ENCODE measurements around the gene RET. TPM values are rescaled to one million over a fixed set of nuclear protein-coding genes. Genes with fewer than 3 reads are reported as not detected.
A peak's percentile ranks its signal among the peaks of the same experiment; 100 is the strongest.

The RET gene
- total RNA-seq, 2 experiments from 2014 or later: 0.22 TPM; not detected in 1

DNA sequence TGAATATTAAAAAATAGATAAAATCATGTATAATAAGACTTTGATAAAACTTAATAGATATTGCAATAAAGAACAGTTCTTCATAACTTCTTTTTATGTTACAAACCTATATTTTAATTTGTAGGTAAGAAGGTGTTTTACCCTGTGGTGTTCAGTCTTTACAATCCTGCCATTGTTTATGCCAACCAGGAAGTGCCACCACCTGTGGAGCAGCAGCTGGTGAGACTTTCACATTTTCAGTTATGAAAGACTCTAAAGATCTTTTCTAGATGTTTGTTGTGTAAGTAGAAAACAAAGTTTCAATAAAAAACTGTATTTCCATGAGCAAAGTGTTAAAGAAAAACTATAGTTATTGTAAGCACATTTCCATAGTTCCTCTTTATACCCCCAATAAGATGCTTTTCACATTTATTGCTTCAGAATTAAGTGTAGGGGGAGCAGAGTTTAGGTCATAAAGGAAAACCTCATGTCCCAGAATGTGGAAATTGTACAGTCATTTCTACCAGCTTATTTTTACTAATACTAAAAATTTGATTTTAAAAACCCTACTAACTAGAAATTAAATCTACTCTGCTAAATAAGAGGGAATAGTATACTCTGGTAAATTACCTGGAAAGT lies 90.1 kb downstream of the RET start:
- POLR2A ChIA-PET: interaction anchor here (0.6 kb wide), 1 partner anchor 53 kb away, joined by 3 read pairs; no protein-coding TSS in a partner anchor
- H3K4me3 Mint-ChIP-seq: no peak overlapping the region
- DNase-seq (no peak), ATAC-seq (ENCODE audit: low read depth) (no peak)
- H3K27me3 Mint-ChIP-seq: no peaks in the 10 kb centered on the region
- peaks cover 36% of the 10 kb centered on the region for H3K36me3 Mint-ChIP-seq
- H3K9me3 Mint-ChIP-seq: no peaks in the 10 kb centered on the region
- H3K27ac Mint-ChIP-seq: no peak overlapping the region
- peaks cover 16% of the 10 kb centered on the region for H3K4me1 Mint-ChIP-seq

DNA sequence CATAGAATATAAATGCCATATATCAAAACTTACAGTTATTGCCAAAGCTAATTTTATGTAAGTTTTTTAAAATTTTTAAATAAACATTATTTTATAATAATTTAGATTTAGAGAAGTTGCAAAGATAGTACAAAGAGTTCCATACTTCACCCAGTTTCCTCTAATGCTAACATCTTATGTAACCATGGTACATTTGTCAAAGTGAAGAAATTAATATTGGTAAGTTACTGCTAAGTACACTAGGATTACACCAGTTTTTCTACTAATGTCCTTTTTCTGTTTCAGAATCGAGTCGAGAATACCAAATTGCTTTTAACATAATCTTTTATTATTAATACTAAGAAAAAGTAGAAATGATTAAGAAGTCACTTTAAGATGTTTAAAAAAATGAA lies 90.6 kb downstream of the RET start:
- H3K9me3 Mint-ChIP-seq: no peaks in the 10 kb centered on the region
- no peak for DNase-seq
- no peak overlapping the region for H3K4me3 Mint-ChIP-seq
- H3K4me1 Mint-ChIP-seq: peaks cover 14% of the 10 kb centered on the region
- H3K27me3 Mint-ChIP-seq: no peaks in the 10 kb centered on the region
- no peak overlapping the region for H3K27ac Mint-ChIP-seq
- peaks cover 38% of the 10 kb centered on the region for H3K36me3 Mint-ChIP-seq
- POLR2A ChIA-PET: no interaction called here
- no peak for ATAC-seq (ENCODE audit: low read depth)

DNA sequence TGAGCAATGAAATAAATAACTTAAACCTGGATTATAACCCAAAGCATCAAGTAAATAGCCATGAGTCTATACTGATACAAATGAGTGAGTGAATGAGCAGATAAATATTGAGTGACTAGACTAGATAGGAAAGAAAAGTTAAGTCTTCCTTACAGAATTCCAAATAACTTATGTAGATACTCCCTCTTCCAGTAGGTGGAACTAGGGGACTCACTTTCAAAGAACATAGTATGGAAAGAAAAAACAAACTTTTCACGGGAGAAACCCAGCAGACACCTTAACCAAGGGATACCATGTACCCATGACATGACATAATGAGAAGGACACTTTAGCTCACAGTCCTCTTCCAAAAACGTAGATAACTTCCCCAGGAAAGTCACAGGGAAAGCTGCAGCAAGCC lies 93.6 kb downstream of the RET start:
- Mint-ChIP-seq H3K27me3 (no peaks in the 10 kb centered on the region), H3K9me3 (no peaks in the 10 kb centered on the region), H3K4me3 (no peak overlapping the region), H3K36me3 (peaks cover 43% of the 10 kb centered on the region), H3K27ac (no peak overlapping the region), H3K4me1 (peaks cover 14% of the 10 kb centered on the region)
- no peak for ATAC-seq (ENCODE audit: low read depth)
- POLR2A ChIA-PET: no interaction called here
- no peak for DNase-seq

DNA sequence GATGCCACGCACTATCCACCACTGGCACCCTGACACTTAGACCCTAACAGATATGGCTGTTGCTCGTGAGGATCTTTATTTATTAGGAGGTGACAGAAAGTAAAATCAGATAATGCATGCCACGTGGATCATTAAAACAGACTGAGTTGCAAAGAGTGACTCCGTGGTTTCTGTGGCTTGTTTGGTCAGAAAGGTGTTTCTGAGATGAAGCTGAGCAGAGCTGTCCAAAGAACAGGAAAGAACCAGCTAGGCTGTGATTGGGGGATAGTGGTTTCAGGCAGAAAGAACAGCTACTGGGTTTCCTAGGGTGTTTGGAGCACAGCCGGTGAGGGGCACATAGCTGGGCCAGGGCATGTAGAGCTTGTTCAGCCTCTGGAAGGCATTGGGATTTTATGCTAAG lies 95.8 kb downstream of the RET start:
- no peak for DNase-seq

DNA sequence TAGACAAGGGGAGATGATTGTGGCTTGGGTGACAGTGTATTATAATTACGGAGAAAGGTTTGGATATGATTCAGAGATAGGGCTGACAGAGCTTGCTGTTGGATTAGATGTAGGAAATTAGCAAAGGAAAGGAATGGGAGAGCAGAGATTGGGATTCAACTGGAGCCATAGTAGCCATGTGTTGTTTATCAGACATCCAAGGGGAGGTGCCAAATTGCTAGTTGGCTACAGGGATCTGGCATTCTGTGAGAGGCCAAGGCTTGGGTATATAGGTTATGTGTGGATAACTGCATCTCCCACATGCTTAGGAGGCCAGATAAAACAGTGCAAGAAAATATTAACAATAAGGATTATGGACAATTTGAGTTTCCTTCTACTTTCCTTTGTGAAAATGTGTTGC lies 96.3 kb downstream of the RET start:
- POLR2A ChIA-PET: no interaction called here

More for the DNA sequence above, 95.8 kb downstream of the RET start:
- H3K27me3 Mint-ChIP-seq: no peaks in the 10 kb centered on the region
- H3K9me3 Mint-ChIP-seq: no peaks in the 10 kb centered on the region
- H3K4me1 Mint-ChIP-seq: peaks cover 12% of the 10 kb centered on the region
- ATAC-seq (ENCODE audit: low read depth): no peak
- H3K4me3 Mint-ChIP-seq: no peak overlapping the region
- POLR2A ChIA-PET: no interaction called here
- no peak overlapping the region for H3K27ac Mint-ChIP-seq
- H3K36me3 Mint-ChIP-seq: peaks cover 57% of the 10 kb centered on the region

DNA sequence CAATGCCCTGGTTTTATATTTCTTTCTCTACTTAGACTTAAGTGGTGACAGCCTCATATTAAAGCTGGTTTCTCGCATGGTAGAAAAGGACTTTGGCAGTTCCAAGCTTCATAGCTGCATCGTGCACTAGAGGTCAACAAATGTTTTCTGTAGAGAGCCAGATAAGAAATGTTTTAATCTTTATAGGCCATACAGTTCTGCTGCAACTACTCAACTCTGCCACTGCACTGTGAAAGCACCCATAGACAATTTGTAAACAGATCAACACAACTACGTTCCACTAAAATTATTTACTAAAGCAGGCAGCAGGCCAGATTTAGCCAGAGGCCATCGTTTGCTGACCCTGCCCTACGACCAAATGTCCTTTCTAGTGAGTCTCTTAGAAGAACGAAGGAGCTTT lies 98.1 kb downstream of the RET start:
- peaks cover 2% of the 10 kb centered on the region for H3K9me3 Mint-ChIP-seq
- DNase-seq (no peak), ATAC-seq (ENCODE audit: low read depth) (no peak)
- no peak overlapping the region for H3K27ac Mint-ChIP-seq
- H3K4me1 Mint-ChIP-seq: peaks cover 12% of the 10 kb centered on the region
- POLR2A ChIA-PET: no interaction called here
- H3K27me3 Mint-ChIP-seq: no peaks in the 10 kb centered on the region
- H3K36me3 Mint-ChIP-seq: peaks cover 62% of the 10 kb centered on the region
- no peak overlapping the region for H3K4me3 Mint-ChIP-seq

More for the DNA sequence above, 96.3 kb downstream of the RET start:
- Mint-ChIP-seq H3K27me3 (no peaks in the 10 kb centered on the region), H3K27ac (peak overlapping the region; percentile 3), H3K9me3 (no peaks in the 10 kb centered on the region), H3K4me3 (no peak overlapping the region), H3K4me1 (peaks cover 12% of the 10 kb centered on the region), H3K36me3 (peaks cover 62% of the 10 kb centered on the region)
- no peak for ATAC-seq (ENCODE audit: low read depth)
- DNase-seq: no peak

DNA sequence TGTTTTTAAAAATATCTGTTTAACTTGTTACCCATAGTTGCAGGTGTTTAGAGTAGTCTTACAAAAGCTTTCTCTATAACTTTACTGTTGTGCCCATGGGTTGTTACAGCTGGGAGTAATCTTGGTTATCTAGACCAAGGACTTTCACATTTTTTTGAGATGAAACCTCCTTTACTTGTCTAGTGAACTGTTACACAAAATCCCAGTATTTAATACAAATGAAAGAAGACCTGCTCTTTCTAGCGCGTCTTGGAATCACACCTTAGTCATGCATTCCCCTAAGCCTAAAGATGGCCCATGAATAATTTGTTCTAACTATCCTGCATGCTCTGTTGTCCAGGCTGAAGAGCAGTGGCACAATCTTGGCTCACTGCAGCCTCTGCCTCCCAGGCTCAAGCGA lies 99.4 kb downstream of the RET start:
- no peak overlapping the region for H3K4me3 Mint-ChIP-seq
- POLR2A ChIA-PET: interaction anchor here (0.5 kb wide), 1 partner anchor 156 kb away, joined by 3 read pairs; no protein-coding TSS in a partner anchor
- peaks cover 16% of the 10 kb centered on the region for H3K4me1 Mint-ChIP-seq
- no peak for ATAC-seq (ENCODE audit: low read depth)
- peaks cover 69% of the 10 kb centered on the region for H3K36me3 Mint-ChIP-seq
- peaks cover 2% of the 10 kb centered on the region for H3K9me3 Mint-ChIP-seq
- H3K27ac Mint-ChIP-seq: peak overlapping the region; percentile 27
- H3K27me3 Mint-ChIP-seq: no peaks in the 10 kb centered on the region
- DNase-seq: no peak

DNA sequence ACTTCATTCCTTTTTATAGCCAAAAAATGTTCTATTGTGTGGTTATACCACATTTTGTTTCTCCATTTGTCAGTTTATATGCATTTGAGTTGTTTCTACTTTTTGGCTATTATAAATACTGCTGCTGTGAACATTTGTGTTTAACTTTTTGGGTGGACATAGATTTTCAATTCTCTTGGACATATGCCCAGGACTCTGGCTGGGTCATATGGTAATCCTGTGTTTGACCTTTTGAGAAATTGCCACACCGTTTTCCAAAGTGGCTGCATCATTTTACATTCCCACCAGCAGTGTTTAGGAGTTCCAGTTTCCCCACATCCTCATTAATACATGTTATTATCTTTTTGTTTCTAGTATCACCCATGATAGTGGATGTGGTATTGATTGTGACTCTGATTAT lies 100.7 kb downstream of the RET start:
- Mint-ChIP-seq H3K36me3 (peaks cover 69% of the 10 kb centered on the region), H3K4me1 (peaks cover 12% of the 10 kb centered on the region), H3K4me3 (no peak overlapping the region), H3K27me3 (no peaks in the 10 kb centered on the region), H3K9me3 (peaks cover 2% of the 10 kb centered on the region), H3K27ac (no peak overlapping the region)
- DNase-seq (no peak), ATAC-seq (ENCODE audit: low read depth) (no peak)
- POLR2A ChIA-PET: no interaction called here

Other genes starting within 250 kb of the RET start
- gene CSGALNACT2, start 61.4 kb downstream of the RET start, total RNA-seq: 10 to 100 TPM; 37.2 to 39.5 TPM
- 1 to 10 TPM; 4.4 to 4.9 TPM for gene RASGEF1A, start 190.0 kb downstream of the RET start, total RNA-seq